Stimulated activated CD4-positive, alpha-beta T cell treated with anti-CD3 and anti-CD28 coated beads, Interleukin-4, amount 100 ng/mL, for 48 hours (primary cell): ENCODE results near the gene EPB41L2.
"Not testable (repeated sequence)": the region's sequence is repeated elsewhere in the genome, so short reads cannot be mapped to it uniquely, and the experiment has no call there.

Experiments
- DNase-seq, 2 donors: peaks; one replicate each; pipeline ENCODE4 v3.0.0-alpha.2; 2020; ENCODE audit warnings: low read depth in 2 of 2

The EPB41L2 gene

GRCh38 chr6:130838250-130838860 is 224.7 kb downstream of the EPB41L2 start:
- no peak for DNase-seq

GRCh38 chr6:130837067-130837466 is 226.0 kb downstream of the EPB41L2 start:
- no peak for DNase-seq

- no peak for DNase-seq
Measured at GRCh38 chr6:130836055-130836640, 226.9 kb downstream of the EPB41L2 start.

- no peak for DNase-seq
Measured at GRCh38 chr6:130834482-130835251, 228.4 kb downstream of the EPB41L2 start.

GRCh38 chr6:130833569-130833968 is 229.5 kb downstream of the EPB41L2 start:
- no peak for DNase-seq

- DNase-seq = no peak
Measured at GRCh38 chr6:130831607-130832006, 231.4 kb downstream of the EPB41L2 start.

GRCh38 chr6:130829333-130829910 is 233.6 kb downstream of the EPB41L2 start:
- no peak for DNase-seq

GRCh38 chr6:130827247-130828149 is 235.5 kb downstream of the EPB41L2 start, which contains the start of gene SMLR1:
Gene SMLR1, plus strand, starts transcription at chr6:130827406. Its CDS starts 8 bp downstream, at chr6:130827414.
- DNase-seq = no peak

- no peak for DNase-seq
Measured at GRCh38 chr6:130826442-130827246, 236.4 kb downstream of the EPB41L2 start.

GRCh38 chr6:130825772-130826441 is 237.1 kb downstream of the EPB41L2 start:
- no peak for DNase-seq

GRCh38 chr6:130824978-130825694 is 237.9 kb downstream of the EPB41L2 start:
- no peak for DNase-seq

- DNase-seq = no peak
Measured at GRCh38 chr6:130822736-130823135, 240.3 kb downstream of the EPB41L2 start.

- DNase-seq = no peak
Measured at GRCh38 chr6:130815200-130816071, 247.6 kb downstream of the EPB41L2 start.

- no peak for DNase-seq
Measured at GRCh38 chr6:130814506-130814905, 248.5 kb downstream of the EPB41L2 start.

GRCh38 chr6:130811932-130812331 is 251.1 kb downstream of the EPB41L2 start:
- DNase-seq = no peak

- DNase-seq = no peak
Measured at GRCh38 chr6:130810307-130811030, 252.6 kb downstream of the EPB41L2 start.

GRCh38 chr6:130801368-130801767 is 261.7 kb downstream of the EPB41L2 start:
- DNase-seq = not testable (repeated sequence)

GRCh38 chr6:130797061-130797460 is 266.0 kb downstream of the EPB41L2 start:
- DNase-seq = no peak
